22Rv1 (cell line): ENCODE measurements around the gene UPF1.
"Not testable (repeated sequence)": the region's sequence is repeated elsewhere in the genome, so short reads cannot be mapped to it uniquely, and the experiment has no call there.

ENCODE experiments used
- H3K27ac ChIP-seq: fragments of 450-650 bp; 2 replicates; pipeline ENCODE4 v1.5.1; 2017
- ZFX ChIP-seq: fragments of 450-650 bp; IDR thresholded peaks from 2 replicates; pipeline ENCODE4 v1.6.1; 2017; ENCODE audit warnings: antibody characterized with exemption, borderline replicate concordance
- TF ChIP-seq, protein P1 (sequence below): fragments of 450-650 bp; IDR thresholded peaks from 2 replicates; pipeline ENCODE4 v1.5.1; 2017; ENCODE audit warnings: mild to moderate bottlenecking

UPF1 gene

GRCh38 chr19:18800636-18801035, 31.1 kb upstream of the UPF1 start:
- TF ChIP-seq, protein P1, sequence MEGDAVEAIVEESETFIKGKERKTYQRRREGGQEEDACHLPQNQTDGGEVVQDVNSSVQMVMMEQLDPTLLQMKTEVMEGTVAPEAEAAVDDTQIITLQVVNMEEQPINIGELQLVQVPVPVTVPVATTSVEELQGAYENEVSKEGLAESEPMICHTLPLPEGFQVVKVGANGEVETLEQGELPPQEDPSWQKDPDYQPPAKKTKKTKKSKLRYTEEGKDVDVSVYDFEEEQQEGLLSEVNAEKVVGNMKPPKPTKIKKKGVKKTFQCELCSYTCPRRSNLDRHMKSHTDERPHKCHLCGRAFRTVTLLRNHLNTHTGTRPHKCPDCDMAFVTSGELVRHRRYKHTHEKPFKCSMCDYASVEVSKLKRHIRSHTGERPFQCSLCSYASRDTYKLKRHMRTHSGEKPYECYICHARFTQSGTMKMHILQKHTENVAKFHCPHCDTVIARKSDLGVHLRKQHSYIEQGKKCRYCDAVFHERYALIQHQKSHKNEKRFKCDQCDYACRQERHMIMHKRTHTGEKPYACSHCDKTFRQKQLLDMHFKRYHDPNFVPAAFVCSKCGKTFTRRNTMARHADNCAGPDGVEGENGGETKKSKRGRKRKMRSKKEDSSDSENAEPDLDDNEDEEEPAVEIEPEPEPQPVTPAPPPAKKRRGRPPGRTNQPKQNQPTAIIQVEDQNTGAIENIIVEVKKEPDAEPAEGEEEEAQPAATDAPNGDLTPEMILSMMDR: no peak
- TF ChIP-seq ZFX: no peak
- no peak overlapping the region for H3K27ac ChIP-seq

DNA sequence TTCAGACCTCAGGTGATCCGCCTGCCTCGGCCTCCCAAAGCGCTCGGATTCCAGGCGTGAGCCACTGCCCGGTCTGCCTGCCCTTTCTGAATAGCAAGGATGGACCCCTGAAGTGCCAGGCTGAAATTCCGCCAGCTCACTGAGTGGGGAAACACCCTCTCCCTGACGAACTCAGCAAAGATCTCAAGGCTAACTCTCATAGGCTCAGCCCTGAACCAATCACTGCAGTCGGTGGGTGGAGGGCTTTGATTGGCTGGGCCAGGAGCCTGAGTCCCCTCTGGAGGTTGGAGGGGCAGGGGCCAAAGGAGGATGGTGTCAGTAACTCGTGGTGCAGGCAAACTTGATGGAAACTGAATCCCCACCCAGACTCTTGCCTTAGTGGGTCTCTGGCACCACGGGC, 29.4 kb upstream of the UPF1 start:
- no peak overlapping the region for H3K27ac ChIP-seq
- no peak for TF ChIP-seq ZFX
- TF ChIP-seq, protein P1: no peak

DNA sequence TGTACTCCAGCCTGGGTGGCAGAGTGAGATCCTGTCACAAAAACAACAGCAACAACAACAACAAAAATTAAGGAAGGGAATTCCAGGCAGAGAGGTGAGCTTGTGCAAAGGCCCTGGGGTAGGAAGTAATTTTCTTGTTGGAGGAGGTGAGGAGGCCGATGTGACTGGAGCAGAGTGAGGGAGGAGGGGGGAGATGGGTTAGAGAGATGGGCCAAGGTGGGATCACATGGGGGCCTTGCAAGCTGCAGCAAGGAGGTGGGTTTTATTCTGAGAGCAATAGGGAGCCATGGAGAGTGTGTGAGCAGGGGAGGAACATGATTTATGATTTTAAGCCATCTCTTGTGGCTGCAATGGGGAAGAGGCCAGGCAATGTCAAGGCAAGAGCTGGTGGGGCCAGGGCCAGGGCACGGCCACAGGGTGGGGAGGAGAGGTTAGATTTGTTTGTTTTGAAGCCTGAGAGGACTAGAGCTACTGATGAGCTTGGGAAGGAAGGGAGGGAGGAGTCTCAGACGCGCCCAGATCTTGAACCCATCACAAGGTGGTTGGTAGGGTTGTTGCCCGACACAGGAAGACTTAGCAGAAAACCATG, 28.1 kb upstream of the UPF1 start:
- no peak for TF ChIP-seq ZFX
- TF ChIP-seq, protein P1: no peak
- H3K27ac ChIP-seq: no peak overlapping the region

DNA sequence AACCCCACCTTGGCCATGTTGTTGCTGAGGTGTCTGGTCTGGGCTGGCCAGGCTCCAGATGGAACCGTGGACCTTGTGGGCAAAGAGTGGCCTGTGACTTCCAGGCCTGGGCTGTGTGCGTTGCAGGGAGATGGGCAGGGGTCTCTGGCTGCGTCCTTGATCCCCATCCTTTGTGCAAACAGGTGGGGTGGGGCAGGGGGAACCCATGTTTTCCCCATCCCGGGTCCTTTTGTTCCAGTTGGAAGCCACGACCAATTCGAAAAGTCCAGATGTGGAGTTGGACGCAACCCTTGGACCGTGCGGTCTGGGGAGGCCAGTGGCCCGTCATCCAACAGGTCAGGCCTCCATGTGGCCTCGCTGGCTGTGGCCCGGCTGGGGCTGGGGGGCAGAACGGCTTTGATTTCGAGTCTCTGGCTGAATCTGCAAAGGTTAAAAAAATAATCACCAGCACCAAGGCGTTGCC, 27.6 kb upstream of the UPF1 start:
- no peak for TF ChIP-seq ZFX
- TF ChIP-seq, protein P1: no peak
- no peak overlapping the region for H3K27ac ChIP-seq

- TF ChIP-seq, protein P1: no peak
- no peak for TF ChIP-seq ZFX
- H3K27ac ChIP-seq: no peak overlapping the region
These were observed 27.1 kb upstream of the UPF1 start for GRCh38 chr19:18804643-18805042.

GRCh38 chr19:18807861-18808331, 23.9 kb upstream of the UPF1 start:
- H3K27ac ChIP-seq: no peak overlapping the region
- TF ChIP-seq, protein P1: no peak
- no peak for TF ChIP-seq ZFX

DNA sequence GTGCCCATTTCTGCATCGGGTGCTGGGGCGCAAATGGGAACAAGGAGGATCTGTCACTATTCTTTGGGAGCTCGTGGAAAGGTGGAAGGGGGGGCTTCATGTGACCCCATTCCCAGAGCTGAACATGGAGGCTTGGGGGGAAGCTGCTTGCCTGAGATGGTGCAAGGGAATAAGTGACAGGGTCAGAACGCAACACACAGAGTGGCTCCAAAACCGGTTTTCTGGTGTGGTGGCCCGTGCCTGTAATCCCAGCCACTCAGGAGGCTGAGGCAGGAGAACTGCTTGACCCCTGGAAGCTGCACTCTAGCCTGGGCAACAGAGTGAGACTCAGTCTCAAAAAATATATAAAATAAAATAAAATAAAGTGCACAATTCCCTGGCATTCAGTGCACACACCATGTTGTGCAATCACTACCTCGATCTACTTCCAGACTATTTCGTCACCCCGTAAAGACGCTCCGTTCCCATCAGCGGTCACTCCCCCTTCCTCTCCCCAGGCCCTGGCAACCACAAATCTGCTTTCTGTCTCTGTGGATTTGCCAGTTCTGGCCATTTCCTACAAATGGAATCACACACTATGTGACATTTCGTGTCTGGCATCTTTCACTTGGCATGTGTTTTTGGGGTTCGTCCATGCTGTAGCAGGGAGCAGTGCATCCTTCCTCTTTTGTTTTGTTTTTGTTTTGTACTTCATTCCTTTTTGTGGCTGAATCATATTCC, 22.4 kb upstream of the UPF1 start:
- TF ChIP-seq, protein P1: no peak
- TF ChIP-seq ZFX: no peak
- H3K27ac ChIP-seq: no peak overlapping the region

GRCh38 chr19:18811638-18812037, 20.1 kb upstream of the UPF1 start:
- H3K27ac ChIP-seq: not testable (repeated sequence)
